ENCODE data around the gene METTL16.

The METTL16 gene

DNA sequence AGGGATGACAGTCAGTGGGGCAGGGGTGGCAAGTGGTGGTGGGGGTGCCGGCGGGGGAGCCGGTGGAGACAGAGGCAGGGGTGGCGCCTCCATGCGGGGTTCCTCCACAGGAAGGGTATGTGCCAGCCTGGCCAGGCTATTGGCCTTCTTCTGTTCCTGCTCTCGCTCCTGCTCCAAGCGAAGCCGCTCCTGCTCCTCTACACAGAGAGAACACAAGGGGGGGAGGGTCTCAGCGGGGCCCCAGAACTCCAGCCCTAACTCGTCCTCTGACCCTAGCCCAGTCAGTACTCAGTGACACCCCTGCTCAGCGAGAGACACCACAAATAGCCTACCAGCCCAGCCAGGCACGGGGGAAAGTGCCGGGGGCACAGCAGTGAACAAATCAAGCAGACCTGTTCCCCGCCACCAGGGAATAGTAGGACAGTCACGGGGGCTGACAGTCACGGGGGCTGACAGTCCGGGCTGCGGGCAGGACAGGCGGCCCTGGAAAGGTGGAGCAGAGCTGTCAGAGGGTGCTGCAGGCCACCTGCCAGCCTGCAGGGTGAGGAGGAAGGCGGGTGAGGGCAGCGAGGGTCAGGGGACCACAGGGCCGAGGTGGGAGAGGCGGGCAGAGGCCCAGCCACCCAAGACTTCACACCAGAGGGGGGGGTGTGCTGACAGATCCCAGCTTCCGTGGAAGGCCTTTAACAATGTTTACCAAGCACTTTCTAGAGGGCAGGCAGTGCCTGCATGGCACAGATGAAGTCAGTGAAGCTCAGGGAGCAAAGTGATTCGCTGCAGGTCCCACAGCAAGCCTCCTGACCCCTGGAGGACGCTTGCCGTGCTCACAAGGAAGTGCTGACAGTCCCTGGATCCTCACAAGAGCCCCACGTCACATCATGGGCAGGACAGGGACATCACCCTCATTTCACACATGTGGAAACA lies 116.2 kb downstream of the METTL16 start:
- no peak for DNase-seq (ENCODE audit: low spot score)

DNA sequence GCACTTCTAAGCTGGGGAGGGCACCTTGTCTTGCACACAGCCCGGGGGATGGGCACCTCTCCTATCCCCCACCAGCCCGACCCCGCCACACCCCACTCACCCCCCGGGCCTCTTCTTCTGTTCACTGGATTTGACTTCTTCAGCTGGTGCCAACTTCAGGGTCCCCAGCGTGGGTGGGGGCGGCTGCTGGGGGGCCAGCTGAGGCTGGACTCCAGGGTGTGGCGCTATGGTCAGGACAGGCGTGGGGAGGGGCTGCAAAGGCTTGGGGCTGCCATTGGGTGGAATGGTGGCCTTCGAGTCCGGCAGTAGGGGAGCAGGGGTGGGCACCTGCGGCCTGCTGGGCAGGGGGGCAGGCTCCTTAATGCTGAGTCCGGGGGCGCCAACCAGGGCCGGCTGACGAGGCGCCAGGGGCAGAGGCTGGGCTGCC lies 116.9 kb downstream of the METTL16 start:
- no peak for DNase-seq (ENCODE audit: low spot score)

GRCh38 chr17:2393954-2394749 lies 117.5 kb downstream of the METTL16 start:
- DNase-seq (ENCODE audit: low spot score) = no peak

DNA sequence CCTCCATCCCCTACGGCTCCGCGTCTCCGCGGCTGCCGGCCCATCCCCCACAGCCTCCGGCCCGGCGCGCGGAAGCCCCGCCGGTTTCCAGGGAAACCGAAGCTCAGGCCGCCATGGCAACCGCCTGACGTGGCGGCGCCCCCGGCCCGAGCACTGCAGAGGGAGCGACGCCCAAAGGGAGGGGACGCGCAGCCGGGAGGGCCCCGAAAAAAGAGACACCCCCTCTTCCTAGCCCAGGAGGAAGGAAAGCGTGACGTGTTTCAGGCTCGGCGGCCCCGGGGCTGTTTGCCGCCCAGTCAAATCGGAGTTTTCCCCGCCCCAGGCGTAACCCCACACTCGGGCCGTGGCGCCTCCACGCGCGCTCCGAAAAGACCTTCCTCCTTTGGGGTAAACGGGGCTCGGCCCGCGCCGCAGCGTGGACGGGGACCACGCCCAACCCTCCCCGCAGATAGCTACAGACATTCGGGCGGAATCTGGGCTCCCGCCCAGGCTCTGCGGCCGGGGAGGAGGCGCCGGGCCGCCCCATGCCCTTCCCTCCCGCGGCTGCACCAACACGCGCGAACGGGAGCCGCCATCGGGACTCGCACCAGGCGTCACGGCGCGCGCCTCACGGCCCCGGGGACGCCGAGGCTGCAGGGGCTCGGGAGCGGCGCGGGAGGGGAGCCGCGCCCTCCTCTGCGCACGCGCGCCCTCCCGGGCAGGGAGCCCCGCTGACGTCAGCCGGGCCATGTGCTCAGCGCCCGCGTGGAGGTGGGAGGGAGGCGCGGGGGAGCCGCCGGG lies 118.3 kb downstream of the METTL16 start:
- DNase-seq (ENCODE audit: low spot score) = peak; percentile 83

DNA sequence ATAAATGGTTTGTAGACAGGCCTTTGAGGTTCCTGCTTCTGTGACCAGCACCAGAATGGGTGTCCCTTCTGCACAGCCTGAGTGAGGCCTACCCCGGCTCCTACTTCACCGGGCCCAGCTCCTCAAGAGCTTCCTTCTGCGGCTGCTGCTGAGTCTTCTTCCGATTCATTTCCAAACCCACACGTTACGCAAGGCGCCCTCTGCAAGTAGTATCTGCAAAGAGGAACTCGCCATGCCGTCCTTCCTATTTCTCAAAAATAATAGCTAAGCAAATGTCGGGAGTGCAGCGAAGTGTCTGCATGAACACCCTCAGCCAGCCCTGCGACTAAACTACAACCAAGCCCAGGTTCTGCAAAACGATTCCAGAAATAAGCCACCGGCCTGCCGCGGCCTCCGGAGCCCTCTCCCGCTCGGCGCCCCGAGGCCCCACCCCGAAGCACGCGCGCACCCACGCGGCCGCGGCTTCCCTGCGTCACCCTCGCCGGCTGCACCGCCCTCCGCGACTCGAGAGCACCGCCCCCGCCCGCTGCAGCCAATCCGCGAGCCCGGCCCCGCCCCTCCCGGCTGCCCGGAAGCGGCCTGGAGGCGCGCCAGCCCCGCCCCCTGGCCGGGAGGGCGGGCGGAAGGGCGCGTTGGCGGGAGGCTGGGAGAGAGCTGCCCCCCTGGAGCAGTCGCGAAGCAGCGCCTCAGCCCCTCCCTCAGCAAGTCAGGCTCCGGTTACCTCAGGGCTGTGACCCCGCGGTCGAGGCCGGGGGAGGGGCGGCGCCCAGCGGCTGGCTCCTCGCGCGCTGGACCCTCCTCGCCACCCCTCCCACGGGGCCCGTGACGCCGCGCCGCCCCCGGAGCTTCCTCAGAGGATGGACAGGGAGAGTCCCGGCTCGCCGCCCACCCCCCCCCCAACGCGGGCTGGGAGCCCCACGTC lies 119.2 kb downstream of the METTL16 start:
- peak; percentile 93 for DNase-seq (ENCODE audit: low spot score)

- DNase-seq (ENCODE audit: low spot score) = no peak
Observed at GRCh38 chr17:2391597-2392251, 120.0 kb downstream of the METTL16 start.

GRCh38 chr17:2390199-2390836 lies 121.4 kb downstream of the METTL16 start:
- peak; percentile 40 for DNase-seq (ENCODE audit: low spot score)

GRCh38 chr17:2388683-2389055 lies 123.0 kb downstream of the METTL16 start:
- DNase-seq (ENCODE audit: low spot score) = no peak

DNA sequence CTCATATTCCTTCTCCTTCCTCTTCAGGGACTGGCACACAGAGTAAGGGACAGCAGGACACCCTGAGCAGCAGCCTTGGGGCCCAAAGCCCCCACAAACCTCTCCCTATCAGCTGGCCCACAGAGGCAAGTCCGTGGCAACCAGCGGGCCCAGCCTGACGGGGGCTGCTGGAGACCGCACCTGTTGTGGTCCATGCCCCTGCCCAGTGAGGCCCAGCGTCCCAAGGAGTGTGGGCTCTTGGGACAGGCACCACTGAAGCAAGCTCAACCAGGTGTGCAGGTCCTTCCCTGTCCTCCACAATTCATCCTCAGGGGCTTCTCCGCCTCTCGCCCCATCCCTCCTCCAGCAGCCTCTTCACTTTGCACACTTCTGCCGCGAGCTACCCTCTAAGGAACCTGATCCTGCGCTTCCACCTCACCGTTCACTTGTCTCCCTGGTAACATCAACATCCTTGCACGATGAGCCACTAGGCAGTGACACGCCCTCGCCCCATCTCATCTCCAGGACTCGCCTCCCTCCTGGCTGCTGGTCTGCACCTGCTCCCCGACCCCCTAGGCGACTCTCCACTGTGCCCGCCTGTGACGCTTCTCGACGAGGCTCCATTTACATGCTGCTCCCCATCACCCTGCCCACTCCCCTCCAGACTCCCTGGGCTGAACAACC lies 123.5 kb downstream of the METTL16 start:
- no peak for DNase-seq (ENCODE audit: low spot score)

DNA sequence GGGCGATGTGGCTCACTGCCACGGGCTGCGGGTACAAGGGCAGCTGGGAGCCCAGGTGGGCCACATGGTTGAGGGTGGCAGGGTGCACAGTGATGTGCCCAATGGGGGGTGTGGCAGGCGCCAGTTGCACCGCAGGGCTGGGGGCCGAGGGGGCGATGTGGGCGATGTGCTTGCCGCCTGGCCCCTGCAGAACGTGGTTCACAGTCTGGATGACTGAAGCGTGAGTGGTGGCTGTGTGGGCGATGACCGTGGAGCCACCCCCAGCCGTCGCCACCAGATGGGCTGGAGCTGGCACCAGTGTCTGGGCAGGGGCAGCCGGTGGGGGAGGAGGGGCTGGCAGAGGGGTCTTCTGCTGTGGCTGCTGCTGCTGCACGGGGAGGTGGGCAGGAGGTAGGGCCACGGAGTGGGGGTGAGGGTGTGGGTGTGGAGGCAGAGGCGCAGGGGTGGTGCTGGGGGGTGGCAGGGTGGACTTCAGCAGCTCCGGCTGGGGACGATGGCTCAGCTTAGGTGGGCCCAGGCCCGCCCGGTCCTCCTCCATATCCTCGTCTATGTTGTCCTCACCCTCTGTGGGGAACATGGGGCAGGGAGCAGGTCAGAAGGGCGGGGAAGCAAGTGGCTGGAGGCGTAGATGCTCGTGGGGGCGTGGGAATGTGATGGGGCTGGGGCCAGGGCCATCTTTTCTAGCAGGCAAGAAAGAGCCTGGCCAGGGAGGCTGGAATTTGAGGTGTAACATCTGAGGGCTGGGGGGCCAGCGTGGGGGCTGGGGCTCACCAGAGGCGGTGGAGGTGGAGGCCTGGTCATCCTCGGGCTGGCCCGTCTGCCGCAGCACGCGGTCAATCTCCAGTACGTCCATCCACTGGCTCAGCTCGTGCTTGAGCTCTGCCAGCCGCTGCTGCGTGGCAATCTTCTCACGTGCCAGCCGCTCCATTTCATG lies 124.3 kb downstream of the METTL16 start:
- no peak for DNase-seq (ENCODE audit: low spot score)

DNA sequence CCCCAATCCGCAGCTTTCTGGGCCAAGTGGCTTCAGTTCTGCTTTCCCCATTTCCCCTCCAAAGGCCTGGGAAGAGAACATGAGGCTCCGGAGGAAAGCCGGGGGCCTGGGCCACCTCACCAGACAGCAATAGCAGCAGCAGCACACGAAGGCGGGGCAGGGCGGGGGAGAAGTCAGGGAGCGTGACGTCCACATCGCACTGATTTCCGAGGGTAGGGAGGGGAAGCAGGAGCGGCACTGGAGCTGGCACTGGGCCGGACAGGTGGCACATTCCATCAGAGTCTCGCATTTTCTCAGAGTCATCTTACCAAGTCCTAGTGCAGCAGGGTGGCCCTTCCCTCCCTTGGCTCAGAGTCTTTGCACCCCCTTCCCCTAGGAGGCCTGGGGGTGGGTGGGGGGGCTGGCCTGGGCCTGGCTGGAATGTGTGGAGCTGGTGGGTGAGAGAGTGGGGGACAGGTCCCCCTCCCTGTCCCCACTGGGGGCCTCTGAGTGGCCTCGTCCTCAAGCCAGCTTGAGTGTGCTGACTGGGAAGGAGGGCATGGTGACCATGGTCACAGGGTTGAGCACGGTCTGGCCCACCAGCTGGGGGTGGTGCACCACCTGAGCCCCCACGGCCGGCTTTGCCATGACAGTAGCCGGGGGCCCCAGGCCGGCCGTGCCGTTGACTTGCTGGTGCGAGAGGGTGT lies 125.1 kb downstream of the METTL16 start:
- DNase-seq (ENCODE audit: low spot score) = no peak

DNA sequence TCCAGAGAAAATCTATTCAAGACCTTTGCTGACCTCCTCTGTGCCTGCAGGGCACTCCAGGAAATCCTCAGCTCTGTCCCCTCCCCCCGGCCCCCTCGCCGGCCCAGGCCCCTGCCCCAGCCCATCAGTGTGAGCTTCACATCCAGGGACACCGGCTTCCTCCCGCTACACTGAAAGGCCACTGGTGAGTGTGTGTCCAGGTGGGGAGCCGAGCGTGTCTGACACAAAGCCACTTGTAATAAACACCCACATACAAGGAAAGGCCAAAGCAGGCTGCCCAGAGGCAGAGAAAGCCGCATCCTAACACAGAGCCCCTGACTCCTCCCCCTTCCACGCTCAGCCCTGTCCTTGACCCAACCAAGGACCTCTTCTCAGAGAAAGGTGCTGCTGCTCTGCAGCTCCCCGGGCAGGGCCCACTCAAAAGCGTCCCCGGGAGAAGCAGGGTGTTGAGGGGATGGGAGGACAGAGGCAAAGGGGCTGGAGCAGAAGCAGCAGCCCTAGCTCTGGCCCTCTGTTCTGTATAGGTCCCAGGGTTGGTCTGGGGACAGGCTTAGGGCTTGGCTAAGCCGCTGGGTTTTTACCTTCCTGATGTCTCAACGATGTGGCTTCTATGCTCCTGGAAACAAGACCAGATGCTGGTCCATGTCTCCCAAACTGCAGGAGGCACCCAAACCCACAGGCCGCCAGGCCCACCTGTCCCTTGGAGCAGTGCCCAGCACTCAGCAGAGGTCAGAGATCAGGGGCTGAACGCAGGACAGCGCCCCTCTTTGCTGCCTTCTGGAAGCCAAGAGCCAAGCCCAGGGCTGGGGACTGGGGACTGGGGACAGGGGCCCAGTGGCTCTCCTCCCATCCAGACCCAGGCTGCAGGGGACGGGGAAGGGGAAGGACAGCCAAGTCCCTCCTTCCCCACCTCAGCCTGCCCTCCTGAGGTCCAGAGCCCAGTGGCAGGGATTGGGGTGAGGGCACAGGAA lies 126.2 kb downstream of the METTL16 start:
- DNase-seq (ENCODE audit: low spot score) = no peak

GRCh38 chr17:2384439-2385127 lies 127.1 kb downstream of the METTL16 start:
- DNase-seq (ENCODE audit: low spot score) = no peak

DNA sequence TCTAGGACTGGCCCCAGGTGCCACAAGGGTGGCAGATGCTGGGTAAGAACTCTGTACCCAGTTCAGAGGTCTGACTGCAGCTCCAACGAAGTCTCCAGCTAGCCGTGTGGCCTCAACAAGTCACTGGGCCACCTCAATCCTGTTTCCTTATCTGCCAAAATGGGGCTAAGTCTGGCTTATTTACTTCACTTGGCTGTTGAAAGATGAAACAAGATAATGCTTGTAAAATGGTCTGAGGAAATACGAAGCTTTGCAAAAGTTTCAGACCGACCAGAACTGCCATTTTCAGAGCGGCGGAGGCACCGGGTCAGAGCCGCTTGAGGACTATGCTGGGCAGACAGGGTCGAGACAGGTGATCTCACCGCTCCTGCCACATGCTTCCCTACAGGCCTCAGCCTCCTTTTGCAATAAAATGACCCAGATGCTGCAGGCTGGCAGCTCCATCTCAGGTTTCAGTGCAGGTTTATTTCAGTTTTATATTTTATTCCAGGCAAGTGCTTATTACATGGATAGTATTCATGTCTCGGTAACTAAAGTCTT lies 128.0 kb downstream of the METTL16 start:
- DNase-seq (ENCODE audit: low spot score) = no peak

DNA sequence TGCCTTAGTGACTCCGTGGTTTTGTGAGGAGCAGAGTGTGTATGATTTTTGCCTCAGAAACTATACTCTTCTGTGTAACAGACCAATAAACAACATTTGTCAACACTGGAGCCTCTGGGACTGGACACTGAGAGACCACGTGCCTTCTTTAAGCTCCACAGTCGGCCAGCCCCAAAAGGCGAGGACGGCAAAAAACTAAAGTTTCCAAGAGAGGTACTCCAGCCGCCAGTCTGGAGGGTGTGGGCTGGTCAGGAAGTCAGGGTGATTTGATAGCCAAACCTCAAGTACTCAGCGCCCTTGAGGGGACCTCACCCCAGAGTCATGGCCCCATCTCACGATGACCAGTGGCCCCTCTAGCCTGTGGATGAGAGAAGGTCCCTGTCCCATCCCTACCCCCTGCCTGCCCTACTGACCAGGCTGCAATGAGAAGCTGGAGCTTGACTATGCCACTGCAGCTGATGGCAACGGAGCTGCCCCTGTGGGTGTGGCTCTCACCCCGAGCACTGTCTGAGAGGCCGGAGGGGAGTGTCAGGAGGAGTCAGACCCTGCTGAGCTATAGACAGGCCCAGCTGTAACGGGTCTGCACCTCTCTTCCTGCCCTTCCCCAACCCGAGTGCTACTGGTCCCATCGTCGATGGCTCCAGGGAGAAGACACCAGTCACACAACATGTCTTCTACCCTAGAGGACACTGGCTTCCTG lies 130.6 kb downstream of the METTL16 start:
- no peak for DNase-seq (ENCODE audit: low spot score)

Measured in AG08395 (cell line).